ENCODE measurements around the gene DBT. TPM values are rescaled to one million over a fixed set of nuclear protein-coding genes. Genes with fewer than 3 reads are reported as not detected.

DBT gene
- total and polyA plus RNA-seq, 10 of the 15 experiments (the other 5 are each of a cell fraction or from before 2014, with no cell fraction given), result 2.1 to 15.9 (median 6.9) TPM

DNA sequence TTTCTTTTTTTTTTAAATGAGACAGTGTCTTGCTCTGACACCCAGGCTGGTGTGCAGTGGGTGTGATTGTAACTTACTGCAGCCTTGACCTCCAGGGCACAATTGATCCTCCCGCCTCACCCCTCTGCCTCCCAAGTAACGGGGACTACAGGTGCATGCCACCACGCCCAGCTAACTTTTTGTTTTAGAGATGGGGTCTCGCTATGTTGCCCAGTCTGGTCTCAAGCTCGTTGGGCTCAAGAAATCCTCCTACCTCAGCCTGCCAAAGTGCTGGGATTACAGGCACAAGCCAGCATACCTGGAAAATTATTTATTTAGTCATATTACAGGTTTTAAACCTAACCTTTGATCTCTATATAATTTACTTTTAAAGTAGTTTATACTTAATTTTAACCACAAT, 84.9 kb downstream of the DBT start:
- no TSS peak for BruUV-seq (replicated peaks)
- Histone ChIP-seq H3K9ac (ENCODE audit: control insufficient read depth, insufficient read depth, low read length) (no peak overlapping the region), H3K79me2 (ENCODE audit: control insufficient read depth, insufficient read depth, low read length) (no peaks in the 10 kb centered on the region), H3K27ac (ENCODE audit: control insufficient read depth, insufficient read depth) (no peak overlapping the region), H2AFZ (ENCODE audit: control insufficient read depth, low read depth, low read length) (no peak overlapping the region), H3K4me3 (no peak overlapping the region), H4K20me1 (ENCODE audit: control insufficient read depth, insufficient read depth) (no peaks in the 10 kb centered on the region), H3K4me2 (ENCODE audit: control insufficient read depth, insufficient read depth) (no peak overlapping the region), H3K9me3 (replicated peaks; ENCODE audit: control insufficient read depth, insufficient read depth, low read length) (no peaks in the 10 kb centered on the region), H3K27me3 (replicated peaks in 1 of 2; ENCODE audit: control insufficient read depth in 2 of 2, insufficient read depth in 2 of 2, low read length in 1 of 2) (no peaks in the 10 kb centered on the region), H3K4me1 (ENCODE audit: control insufficient read depth, insufficient read depth, low read length) (no peaks in the 10 kb centered on the region), H3K36me3 (ENCODE audit: control insufficient read depth in 2 of 2, insufficient read depth in 2 of 2, low read length in 1 of 2) (no peaks in the 10 kb centered on the region)
- SMC1A ChIA-PET (ENCODE audit: uncharacterized antibody, unreplicated experiment), result no interaction called here
- RAD21 ChIA-PET (ENCODE audit: unreplicated experiment), result no interaction called here
- POLR2A ChIA-PET, result no interaction called here
- DNase-seq (ENCODE audit: low read depth, low spot score) (no peak), ATAC-seq (no peak), FAIRE-seq (no peak)
- WGBS (ENCODE audit: insufficient coverage, insufficient replicate concordance, low lambda C conversion rate, missing lambda C conversion rate), result 50% methylated on average over 5 of the region's 5 CpGs
- in situ Hi-C loops (cut with MboI) (no loop called here), intact Hi-C loops (cut with micrococcal nuclease; ENCODE audit: unreplicated experiment) (no loop called here)
- TF ChIP-seq, protein P1, sequence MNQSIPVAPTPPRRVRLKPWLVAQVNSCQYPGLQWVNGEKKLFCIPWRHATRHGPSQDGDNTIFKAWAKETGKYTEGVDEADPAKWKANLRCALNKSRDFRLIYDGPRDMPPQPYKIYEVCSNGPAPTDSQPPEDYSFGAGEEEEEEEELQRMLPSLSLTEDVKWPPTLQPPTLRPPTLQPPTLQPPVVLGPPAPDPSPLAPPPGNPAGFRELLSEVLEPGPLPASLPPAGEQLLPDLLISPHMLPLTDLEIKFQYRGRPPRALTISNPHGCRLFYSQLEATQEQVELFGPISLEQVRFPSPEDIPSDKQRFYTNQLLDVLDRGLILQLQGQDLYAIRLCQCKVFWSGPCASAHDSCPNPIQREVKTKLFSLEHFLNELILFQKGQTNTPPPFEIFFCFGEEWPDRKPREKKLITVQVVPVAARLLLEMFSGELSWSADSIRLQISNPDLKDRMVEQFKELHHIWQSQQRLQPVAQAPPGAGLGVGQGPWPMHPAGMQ (IDR thresholded peaks at IDR 0.05; ENCODE audit: borderline replicate concordance), result no peak
- TF ChIP-seq, protein P2, sequence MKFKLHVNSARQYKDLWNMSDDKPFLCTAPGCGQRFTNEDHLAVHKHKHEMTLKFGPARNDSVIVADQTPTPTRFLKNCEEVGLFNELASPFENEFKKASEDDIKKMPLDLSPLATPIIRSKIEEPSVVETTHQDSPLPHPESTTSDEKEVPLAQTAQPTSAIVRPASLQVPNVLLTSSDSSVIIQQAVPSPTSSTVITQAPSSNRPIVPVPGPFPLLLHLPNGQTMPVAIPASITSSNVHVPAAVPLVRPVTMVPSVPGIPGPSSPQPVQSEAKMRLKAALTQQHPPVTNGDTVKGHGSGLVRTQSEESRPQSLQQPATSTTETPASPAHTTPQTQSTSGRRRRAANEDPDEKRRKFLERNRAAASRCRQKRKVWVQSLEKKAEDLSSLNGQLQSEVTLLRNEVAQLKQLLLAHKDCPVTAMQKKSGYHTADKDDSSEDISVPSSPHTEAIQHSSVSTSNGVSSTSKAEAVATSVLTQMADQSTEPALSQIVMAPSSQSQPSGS (IDR thresholded peaks at IDR 0.05; ENCODE audit: low read length), result no peak
- TF ChIP-seq SUZ12 (IDR thresholded peaks at IDR 0.05; ENCODE audit: unreplicated experiment) (no peak), POLR2AphosphoS2 (IDR thresholded peaks at IDR 0.05; ENCODE audit: low read depth, low read length) (no peak), TCF7 (IDR thresholded peaks at IDR 0.05; ENCODE audit: borderline replicate concordance) (no peak), NFIC (IDR thresholded peaks at IDR 0.05; ENCODE audit: low read depth, low read length) (no peak), CHD4 (IDR thresholded peaks at IDR 0.05) (no peak), PML (IDR thresholded peaks at IDR 0.05; ENCODE audit: low read length) (no peak), CREB1 (IDR thresholded peaks at IDR 0.05; ENCODE audit: low read depth) (no peak), GABPA (IDR thresholded peaks at IDR 0.05; ENCODE audit: low read depth) (no peak), DPF2 (IDR thresholded peaks at IDR 0.05) (no peak), TBL1XR1 (IDR thresholded peaks at IDR 0.05; ENCODE audit: low read depth, low read length) (no peak), MTA3 (IDR thresholded peaks at IDR 0.05; ENCODE audit: borderline replicate concordance, low read length) (no peak), NFXL1 (IDR thresholded peaks at IDR 0.05; ENCODE audit: borderline replicate concordance) (no peak), TCF3 (IDR thresholded peaks at IDR 0.05; ENCODE audit: borderline replicate concordance, insufficient read depth, low read depth, low read length) (no peak), SMAD5 (IDR thresholded peaks at IDR 0.05; ENCODE audit: low read depth) (no peak)
- TF ChIP-seq, protein P3, sequence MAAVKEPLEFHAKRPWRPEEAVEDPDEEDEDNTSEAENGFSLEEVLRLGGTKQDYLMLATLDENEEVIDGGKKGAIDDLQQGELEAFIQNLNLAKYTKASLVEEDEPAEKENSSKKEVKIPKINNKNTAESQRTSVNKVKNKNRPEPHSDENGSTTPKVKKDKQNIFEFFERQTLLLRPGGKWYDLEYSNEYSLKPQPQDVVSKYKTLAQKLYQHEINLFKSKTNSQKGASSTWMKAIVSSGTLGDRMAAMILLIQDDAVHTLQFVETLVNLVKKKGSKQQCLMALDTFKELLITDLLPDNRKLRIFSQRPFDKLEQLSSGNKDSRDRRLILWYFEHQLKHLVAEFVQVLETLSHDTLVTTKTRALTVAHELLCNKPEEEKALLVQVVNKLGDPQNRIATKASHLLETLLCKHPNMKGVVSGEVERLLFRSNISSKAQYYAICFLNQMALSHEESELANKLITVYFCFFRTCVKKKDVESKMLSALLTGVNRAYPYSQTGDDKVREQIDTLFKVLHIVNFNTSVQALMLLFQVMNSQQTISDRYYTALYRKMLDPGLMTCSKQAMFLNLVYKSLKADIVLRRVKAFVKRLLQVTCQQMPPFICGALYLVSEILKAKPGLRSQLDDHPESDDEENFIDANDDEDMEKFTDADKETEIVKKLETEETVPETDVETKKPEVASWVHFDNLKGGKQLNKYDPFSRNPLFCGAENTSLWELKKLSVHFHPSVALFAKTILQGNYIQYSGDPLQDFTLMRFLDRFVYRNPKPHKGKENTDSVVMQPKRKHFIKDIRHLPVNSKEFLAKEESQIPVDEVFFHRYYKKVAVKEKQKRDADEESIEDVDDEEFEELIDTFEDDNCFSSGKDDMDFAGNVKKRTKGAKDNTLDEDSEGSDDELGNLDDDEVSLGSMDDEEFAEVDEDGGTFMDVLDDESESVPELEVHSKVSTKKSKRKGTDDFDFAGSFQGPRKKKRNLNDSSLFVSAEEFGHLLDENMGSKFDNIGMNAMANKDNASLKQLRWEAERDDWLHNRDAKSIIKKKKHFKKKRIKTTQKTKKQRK (IDR thresholded peaks at IDR 0.05; ENCODE audit: low read depth, low read length), result no peak
- TF ChIP-seq, protein P4, sequence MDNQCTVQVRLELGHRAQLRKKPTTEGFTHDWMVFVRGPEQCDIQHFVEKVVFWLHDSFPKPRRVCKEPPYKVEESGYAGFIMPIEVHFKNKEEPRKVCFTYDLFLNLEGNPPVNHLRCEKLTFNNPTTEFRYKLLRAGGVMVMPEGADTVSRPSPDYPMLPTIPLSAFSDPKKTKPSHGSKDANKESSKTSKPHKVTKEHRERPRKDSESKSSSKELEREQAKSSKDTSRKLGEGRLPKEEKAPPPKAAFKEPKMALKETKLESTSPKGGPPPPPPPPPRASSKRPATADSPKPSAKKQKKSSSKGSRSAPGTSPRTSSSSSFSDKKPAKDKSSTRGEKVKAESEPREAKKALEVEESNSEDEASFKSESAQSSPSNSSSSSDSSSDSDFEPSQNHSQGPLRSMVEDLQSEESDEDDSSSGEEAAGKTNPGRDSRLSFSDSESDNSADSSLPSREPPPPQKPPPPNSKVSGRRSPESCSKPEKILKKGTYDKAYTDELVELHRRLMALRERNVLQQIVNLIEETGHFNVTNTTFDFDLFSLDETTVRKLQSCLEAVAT (IDR thresholded peaks at IDR 0.05), result no peak
- CTCF ChIA-PET, result interaction anchor here (1.6 to 1.8 kb wide), 2 partner anchors 11 to 12 kb away, joined by 3 to 4 read pairs; no protein-coding TSS in a partner anchor
